Muscle of leg (tissue), 11 donors: ENCODE data around the gene PLA2G4C. TPM values are rescaled to one million over a fixed set of nuclear protein-coding genes. Genes with fewer than 3 reads are reported as not detected.

Source experiments
- DNase-seq: peaks from one replicate; pipeline ENCODE4 v3.0.0; 2013
- H3K27ac ChIP-seq: one replicate; pipeline ENCODE4 v1.5.1; 2013; ENCODE audit warnings: mild to moderate bottlenecking, low read length, control low read depth
- H3K27me3 ChIP-seq: one replicate; pipeline ENCODE4 v1.6.1; 2013; ENCODE audit warnings: low read length; ENCODE audit not compliant: control insufficient read depth, insufficient read depth
- H3K36me3 ChIP-seq: one replicate; pipeline ENCODE4 v1.6.1; 2013; ENCODE audit warnings: low read length; ENCODE audit not compliant: control insufficient read depth, insufficient read depth
- H3K4me1 ChIP-seq: one replicate; pipeline ENCODE4 v1.6.1; 2013; ENCODE audit warnings: low read length; ENCODE audit not compliant: control insufficient read depth, insufficient read depth
- H3K4me3 ChIP-seq: one replicate; pipeline ENCODE4 v1.5.1; 2013; ENCODE audit warnings: low read length, control low read depth
- H3K9me3 ChIP-seq: replicated peaks from 2 replicates; pipeline ENCODE4 v1.6.1; 2013; ENCODE audit warnings: low read depth, low read length; ENCODE audit not compliant: control insufficient read depth
- WGBS: methylation state at CpG from one replicate; pipeline ENCODE4 v1.1.5; 2013; ENCODE audit warnings: missing lambda C conversion rate; ENCODE audit not compliant: insufficient coverage; 5-methylcytosine and 5-hydroxymethylcytosine counted together
- polyA plus RNA-seq, 8 donors: library from polyadenylated mRNA; unstranded; fragments of 120-200 nt; gene quantifications; one replicate each; pipeline versions ENCODE4 v1.2.1 to v1.2.3, GENCODE V29; 2013; ENCODE audit warnings: inconsistent platforms in 1 of 8, low replicate concordance in 1 of 8; ENCODE audit not compliant: insufficient read length in 8 of 8, insufficient read depth in 1 of 8
- total RNA-seq: library from RNA; stranded (reverse); fragments of 120-200 nt; gene quantifications from one replicate; pipeline ENCODE4 v1.2.4, GENCODE V29; 2013

Gene PLA2G4C
- total and polyA plus RNA-seq, 9 donors: 20.0 to 49.8 (median 31.4) TPM

DNA sequence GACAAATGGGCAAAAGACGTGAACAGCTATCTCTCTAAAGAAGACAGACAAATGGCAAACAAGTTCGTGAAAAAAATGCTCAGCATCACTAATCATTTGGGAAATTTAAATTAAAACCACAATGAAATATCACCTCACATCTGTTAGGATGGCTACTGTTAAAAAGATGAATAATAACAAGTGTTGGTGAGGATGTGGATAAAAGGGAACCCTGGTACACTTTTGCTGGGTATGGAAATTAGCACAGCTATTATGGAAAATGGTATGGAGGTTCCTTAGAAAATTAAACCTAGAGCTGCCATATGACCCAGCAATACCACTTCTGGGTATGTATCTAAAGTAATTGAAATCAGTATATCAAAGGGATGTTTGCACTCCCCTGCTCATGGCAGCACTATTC, 73.9 kb downstream of the PLA2G4C start:
- H3K36me3 ChIP-seq: no peaks in the 10 kb centered on the region
- peaks cover 6% of the 10 kb centered on the region for H3K9me3 ChIP-seq
- no peak overlapping the region for H3K4me3 ChIP-seq
- no peaks in the 10 kb centered on the region for H3K4me1 ChIP-seq
- DNase-seq: no peak
- H3K27me3 ChIP-seq: no peaks in the 10 kb centered on the region
- H3K27ac ChIP-seq: no peak overlapping the region
- WGBS: no CpG with 5 or more reads among the region's 2 CpGs

- 84% methylated on average over 4 of the region's 5 CpGs for WGBS
- H3K36me3 ChIP-seq: no peaks in the 10 kb centered on the region
- no peak for DNase-seq
- no peaks in the 10 kb centered on the region for H3K4me1 ChIP-seq
- peaks cover 3% of the 10 kb centered on the region for H3K27me3 ChIP-seq
- H3K4me3 ChIP-seq: no peak overlapping the region
- H3K27ac ChIP-seq: no peak overlapping the region
- peaks cover 6% of the 10 kb centered on the region for H3K9me3 ChIP-seq
These were observed 77.0 kb downstream of the PLA2G4C start for GRCh38 chr19:48033604-48034003.

- no peaks in the 10 kb centered on the region for H3K4me1 ChIP-seq
- no peak overlapping the region for H3K4me3 ChIP-seq
- no peaks in the 10 kb centered on the region for H3K9me3 ChIP-seq
- H3K36me3 ChIP-seq: no peaks in the 10 kb centered on the region
- WGBS: 59% methylated on average over 5 of the region's 10 CpGs
- H3K27me3 ChIP-seq: peaks cover 3% of the 10 kb centered on the region
- no peak overlapping the region for H3K27ac ChIP-seq
- DNase-seq: no peak
These were observed 80.5 kb downstream of the PLA2G4C start for GRCh38 chr19:48030073-48030472.

- WGBS: 65% methylated on average over 4 of the region's 7 CpGs
- no peak overlapping the region for H3K4me3 ChIP-seq
- H3K4me1 ChIP-seq: no peaks in the 10 kb centered on the region
- peaks cover 3% of the 10 kb centered on the region for H3K27me3 ChIP-seq
- no peak for DNase-seq
- no peaks in the 10 kb centered on the region for H3K36me3 ChIP-seq
- H3K9me3 ChIP-seq: no peaks in the 10 kb centered on the region
- no peak overlapping the region for H3K27ac ChIP-seq
These were observed 81.2 kb downstream of the PLA2G4C start for GRCh38 chr19:48029431-48029830.

GRCh38 chr19:48025480-48025879, 85.1 kb downstream of the PLA2G4C start:
- 100% methylated on average over 1 of the region's 3 CpGs for WGBS
- H3K27me3 ChIP-seq: peaks cover 5% of the 10 kb centered on the region
- no peak for DNase-seq

GRCh38 chr19:48023518-48023917, 87.1 kb downstream of the PLA2G4C start:
- no CpG with 5 or more reads among the region's 3 CpGs for WGBS
- Histone ChIP-seq H3K36me3 (no peaks in the 10 kb centered on the region), H3K9me3 (no peaks in the 10 kb centered on the region), H3K27me3 (peaks cover 2% of the 10 kb centered on the region), H3K4me1 (no peaks in the 10 kb centered on the region), H3K4me3 (no peak overlapping the region), H3K27ac (no peak overlapping the region)
- DNase-seq: no peak

More at GRCh38 chr19:48025480-48025879, 85.1 kb downstream of the PLA2G4C start:
- Histone ChIP-seq H3K36me3 (no peaks in the 10 kb centered on the region), H3K4me1 (no peaks in the 10 kb centered on the region), H3K4me3 (no peak overlapping the region), H3K9me3 (no peaks in the 10 kb centered on the region), H3K27ac (no peak overlapping the region)

DNA sequence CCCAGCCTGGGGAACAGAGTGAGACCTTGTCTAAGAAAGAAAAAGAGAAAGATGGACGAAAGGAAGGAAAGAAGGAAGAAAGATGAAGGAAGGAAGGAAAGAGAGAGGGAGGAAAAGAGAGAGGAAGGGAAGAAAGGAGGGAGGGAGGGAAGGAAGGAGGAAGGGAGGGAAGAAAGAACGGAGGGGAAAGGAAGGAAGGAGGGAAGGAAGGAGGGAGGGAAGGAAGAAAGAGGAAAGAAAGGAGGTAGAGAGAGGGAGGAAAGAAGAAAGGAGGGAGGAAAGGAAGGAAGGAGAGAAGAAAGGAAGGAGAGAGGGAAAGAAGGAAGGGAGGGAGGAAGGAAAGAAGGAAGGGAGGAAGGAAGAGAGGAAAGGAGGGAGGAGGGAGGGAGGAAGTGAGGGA, 87.6 kb downstream of the PLA2G4C start:
- DNase-seq: no peak
- 63% methylated on average over 2 of the region's 2 CpGs for WGBS
- H3K36me3 ChIP-seq: no peaks in the 10 kb centered on the region
- peaks cover 2% of the 10 kb centered on the region for H3K27me3 ChIP-seq
- no peak overlapping the region for H3K27ac ChIP-seq
- H3K4me3 ChIP-seq: no peak overlapping the region
- no peaks in the 10 kb centered on the region for H3K9me3 ChIP-seq
- no peaks in the 10 kb centered on the region for H3K4me1 ChIP-seq

DNA sequence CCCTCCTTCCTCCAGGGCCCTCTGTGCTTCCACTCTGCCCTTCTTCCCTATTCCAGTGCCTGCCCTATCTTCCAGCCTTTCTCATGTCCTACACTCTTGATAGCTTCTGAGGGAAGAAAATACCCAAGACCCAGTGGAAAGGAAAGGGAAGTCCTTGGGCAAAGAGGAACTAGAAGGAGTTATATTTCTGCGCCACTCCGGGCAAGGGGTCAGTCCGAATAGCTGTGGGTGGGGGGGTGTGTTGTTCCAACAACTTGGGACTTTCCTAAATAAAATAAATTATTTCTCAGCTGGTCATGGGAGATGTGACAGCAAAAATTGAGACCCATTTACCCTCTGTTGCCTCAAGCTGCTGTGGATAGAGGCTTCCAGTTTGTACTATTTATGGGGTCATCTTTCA, 89.9 kb downstream of the PLA2G4C start:
- H3K27ac ChIP-seq: no peak overlapping the region
- peaks cover 2% of the 10 kb centered on the region for H3K27me3 ChIP-seq
- no peaks in the 10 kb centered on the region for H3K9me3 ChIP-seq
- WGBS: no CpG with 5 or more reads among the region's 3 CpGs
- no peaks in the 10 kb centered on the region for H3K36me3 ChIP-seq
- no peaks in the 10 kb centered on the region for H3K4me1 ChIP-seq
- no peak for DNase-seq
- no peak overlapping the region for H3K4me3 ChIP-seq

- Histone ChIP-seq H3K27me3 (no peaks in the 10 kb centered on the region), H3K9me3 (no peaks in the 10 kb centered on the region), H3K4me1 (no peaks in the 10 kb centered on the region), H3K27ac (no peak overlapping the region), H3K36me3 (no peaks in the 10 kb centered on the region), H3K4me3 (no peak overlapping the region)
- 93% methylated on average over 10 of the region's 11 CpGs for WGBS
- no peak for DNase-seq
These were observed 99.5 kb downstream of the PLA2G4C start for GRCh38 chr19:48010932-48011758.

GRCh38 chr19:48006762-48007161, 103.9 kb downstream of the PLA2G4C start:
- Histone ChIP-seq H3K4me3 (no peak overlapping the region), H3K27ac (no peak overlapping the region), H3K4me1 (no peaks in the 10 kb centered on the region), H3K9me3 (no peaks in the 10 kb centered on the region), H3K36me3 (no peaks in the 10 kb centered on the region), H3K27me3 (no peaks in the 10 kb centered on the region)
- no peak for DNase-seq
- 65% methylated on average over 4 of the region's 6 CpGs for WGBS
